ENCODE measurements around the gene MUC2.

DNA sequence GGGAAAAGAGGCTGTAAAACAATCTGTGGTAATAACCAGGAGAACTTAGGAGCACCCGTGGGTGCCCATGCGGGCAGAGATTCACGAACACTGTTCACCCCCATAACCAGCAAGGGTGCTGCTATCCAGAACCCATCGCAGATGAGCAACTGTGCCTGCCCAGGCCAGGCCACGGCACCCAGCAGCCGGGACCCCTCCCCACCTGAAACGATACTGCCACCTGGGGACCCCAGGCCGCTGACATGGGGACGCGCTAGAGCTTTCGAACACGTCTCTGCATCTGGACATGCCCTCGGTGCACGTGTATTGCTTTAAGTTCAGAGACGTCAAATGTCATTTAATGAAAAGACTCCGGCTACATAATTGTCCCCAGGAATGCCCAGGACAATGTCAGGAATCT, 14.3 kb upstream of the MUC2 start:
- no peak for TF ChIP-seq EZH2 (IDR thresholded peaks at IDR 0.05)
- TF ChIP-seq, protein P1, sequence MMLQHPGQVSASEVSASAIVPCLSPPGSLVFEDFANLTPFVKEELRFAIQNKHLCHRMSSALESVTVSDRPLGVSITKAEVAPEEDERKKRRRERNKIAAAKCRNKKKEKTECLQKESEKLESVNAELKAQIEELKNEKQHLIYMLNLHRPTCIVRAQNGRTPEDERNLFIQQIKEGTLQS (IDR thresholded peaks at IDR 0.05) = no peak
